Neural progenitor cell (in vitro differentiated cells): ENCODE data around the gene HES3.

Source experiments
- CTCF ChIP-seq: fragments of 200-600 bp; sonication (generic); IDR thresholded peaks from 2 replicates; pipeline ENCODE4 v1.5.1; 2017; ENCODE audit warnings: antibody characterized with exemption, mild to moderate bottlenecking
- EZH2 ChIP-seq: fragments of 200-600 bp; sonication (generic); IDR thresholded peaks from 2 replicates; pipeline ENCODE4 v1.6.1; 2017; ENCODE audit warnings: antibody characterized with exemption, mild to moderate bottlenecking, moderate library complexity
- EZH2phosphoT487 ChIP-seq: fragments of 200-600 bp; sonication (generic); IDR thresholded peaks from 2 replicates; pipeline ENCODE4 v1.6.1; 2017; ENCODE audit warnings: antibody characterized with exemption

- TF ChIP-seq EZH2 (no peak), CTCF (no peak), EZH2phosphoT487 (no peak)
Observed at GRCh38 chr1:6274622-6275139, 30.7 kb downstream of the HES3 start.
